ENCODE results near the gene NPAT.
"Not testable (repeated sequence)": the region's sequence is repeated elsewhere in the genome, so short reads cannot be mapped to it uniquely, and the experiment has no call there.

NPAT gene

GRCh38 chr11:108218912-108219783, 3.3 kb downstream of the NPAT start:
- no peak for DNase-seq

- DNase-seq = no peak
These were observed 4.0 kb downstream of the NPAT start for GRCh38 chr11:108218455-108218854.

GRCh38 chr11:108216988-108217387, 5.5 kb downstream of the NPAT start:
- DNase-seq = no peak

GRCh38 chr11:108213784-108214183, 8.7 kb downstream of the NPAT start:
- no peak for DNase-seq

GRCh38 chr11:108210441-108210840, 12.0 kb downstream of the NPAT start:
- no peak for DNase-seq

- no peak for DNase-seq
These were observed 14.8 kb downstream of the NPAT start for GRCh38 chr11:108207683-108208060.

- DNase-seq = no peak
These were observed 15.3 kb downstream of the NPAT start for GRCh38 chr11:108206969-108207682.

- DNase-seq = no peak
These were observed 16.3 kb downstream of the NPAT start for GRCh38 chr11:108206171-108206570.

GRCh38 chr11:108204929-108205499, 17.4 kb downstream of the NPAT start:
- no peak for DNase-seq

GRCh38 chr11:108204376-108204775, 18.1 kb downstream of the NPAT start:
- DNase-seq = no peak

- DNase-seq = no peak
These were observed 19.4 kb downstream of the NPAT start for GRCh38 chr11:108203075-108203474.

GRCh38 chr11:108199446-108200321, 22.8 kb downstream of the NPAT start:
- no peak for DNase-seq

- DNase-seq = no peak
These were observed 23.6 kb downstream of the NPAT start for GRCh38 chr11:108198833-108199232.

GRCh38 chr11:108197351-108197750, 25.1 kb downstream of the NPAT start:
- no peak for DNase-seq

GRCh38 chr11:108196901-108197300, 25.5 kb downstream of the NPAT start:
- no peak for DNase-seq

GRCh38 chr11:108193725-108194124, 28.7 kb downstream of the NPAT start:
- DNase-seq = no peak

- no peak for DNase-seq
These were observed 44.9 kb downstream of the NPAT start for GRCh38 chr11:108177570-108177969.

- no peak for DNase-seq
These were observed 52.3 kb downstream of the NPAT start for GRCh38 chr11:108170184-108170583.

- DNase-seq = no peak
These were observed 54.8 kb downstream of the NPAT start for GRCh38 chr11:108167624-108168023.

GRCh38 chr11:108162878-108163277, 59.6 kb downstream of the NPAT start:
- DNase-seq = not testable (repeated sequence)

GRCh38 chr11:108160970-108161566, 61.4 kb downstream of the NPAT start:
- DNase-seq = no peak

GRCh38 chr11:108154591-108154990, 67.8 kb downstream of the NPAT start:
- no peak for DNase-seq

Measured in NCI-H774 (cell line).